H9 (cell line): Measurements from ENCODE around the gene NGFR. TPM values are rescaled to one million over a fixed set of nuclear protein-coding genes. Genes with fewer than 3 reads are reported as not detected.
A peak's percentile ranks its signal among the peaks of the same experiment; 100 is the strongest.

ENCODE experiments used
- DNase-seq: peaks from one replicate; pipeline ENCODE4 v3.0.0-alpha.2; 2017
- H2AFZ ChIP-seq: one replicate; pipeline ENCODE4 v1.6.1; 2013; ENCODE audit warnings: mild to moderate bottlenecking, low read length, control low read depth, moderate library complexity
- H2AK5ac ChIP-seq: 2 replicates; pipeline ENCODE4 v1.6.1; 2013; ENCODE audit warnings: low read length, control low read depth, mixed read lengths; ENCODE audit not compliant: insufficient read length
- H2BK120ac ChIP-seq: one replicate; pipeline ENCODE4 v1.6.1; 2013; ENCODE audit warnings: low read depth, mild to moderate bottlenecking, low read length, control low read depth, inconsistent platforms; ENCODE audit not compliant: poor library complexity, severe bottlenecking
- H2BK12ac ChIP-seq: 2 replicates; pipeline ENCODE4 v1.6.1; 2013; ENCODE audit warnings: low read length, control low read depth, mixed read lengths, low read depth; ENCODE audit not compliant: insufficient read length
- H2BK15ac ChIP-seq: 2 replicates; pipeline ENCODE4 v1.6.1; 2013; ENCODE audit warnings: low read depth, low read length, control low read depth
- H2BK20ac ChIP-seq: one replicate; pipeline ENCODE4 v1.6.1; 2013; ENCODE audit warnings: low read depth, mild to moderate bottlenecking, low read length, control low read depth, inconsistent platforms; ENCODE audit not compliant: poor library complexity, severe bottlenecking
- H2BK5ac ChIP-seq: 2 replicates; pipeline ENCODE4 v1.6.1; 2013; ENCODE audit warnings: low read length, control low read depth, mixed read lengths; ENCODE audit not compliant: insufficient read length
- H3K14ac ChIP-seq: 2 replicates; pipeline ENCODE4 v1.6.1; 2013; ENCODE audit warnings: low read length, control low read depth; ENCODE audit not compliant: insufficient read depth
- H3K18ac ChIP-seq: 2 replicates; pipeline ENCODE4 v1.6.1; 2013; ENCODE audit warnings: low read depth, mild to moderate bottlenecking, mixed read lengths, low read length, control low read depth; ENCODE audit not compliant: insufficient read length
- H3K23ac ChIP-seq: 2 replicates; pipeline ENCODE4 v1.6.1; 2013; ENCODE audit warnings: low read length, control low read depth, mixed read lengths, low read depth; ENCODE audit not compliant: insufficient read length
- H3K23me2 ChIP-seq: 2 replicates; pipeline ENCODE4 v1.6.1; 2013; ENCODE audit warnings: low read depth, mild to moderate bottlenecking, mixed read lengths, low read length, control low read depth; ENCODE audit not compliant: insufficient read length, poor library complexity, severe bottlenecking
- H3K27ac ChIP-seq: 2 replicates; pipeline ENCODE4 v1.5.1; 2013; ENCODE audit warnings: low read length, control low read depth, mixed read lengths, low read depth; ENCODE audit not compliant: insufficient read length
- H3K27me3 ChIP-seq: 2 replicates; pipeline ENCODE4 v1.6.1; 2013; ENCODE audit warnings: low read length, control low read depth, inconsistent platforms; ENCODE audit not compliant: insufficient read depth
- H3K4ac ChIP-seq: 2 replicates; pipeline ENCODE4 v1.6.1; 2013; ENCODE audit warnings: low read depth, mild to moderate bottlenecking, control low read depth, inconsistent platforms, low read length, moderate library complexity
- H3K4me1 ChIP-seq: 2 replicates; pipeline ENCODE4 v1.6.1; 2013; ENCODE audit warnings: low read length, control low read depth, inconsistent platforms; ENCODE audit not compliant: insufficient read depth
- H3K4me2 ChIP-seq: 2 replicates; pipeline ENCODE4 v1.6.1; 2013; ENCODE audit warnings: low read length, control low read depth, mixed read lengths; ENCODE audit not compliant: insufficient read length, insufficient read depth
- H3K56ac ChIP-seq: 2 replicates; pipeline ENCODE4 v1.6.1; 2013; ENCODE audit warnings: low read depth, mild to moderate bottlenecking, mixed read lengths, low read length, control low read depth; ENCODE audit not compliant: insufficient read length
- H3K79me1 ChIP-seq: 2 replicates; pipeline ENCODE4 v1.6.1; 2013; ENCODE audit warnings: low read depth, mild to moderate bottlenecking, moderate library complexity, low read length, control low read depth, inconsistent platforms; ENCODE audit not compliant: insufficient read depth, poor library complexity, severe bottlenecking
- H3K79me2 ChIP-seq: 2 replicates; pipeline ENCODE4 v1.6.1; 2013; ENCODE audit warnings: low read length, control low read depth, inconsistent platforms; ENCODE audit not compliant: insufficient read depth
- H3K9ac ChIP-seq: 2 replicates; pipeline ENCODE4 v1.6.1; 2013; ENCODE audit warnings: low read length, control low read depth, mixed read lengths; ENCODE audit not compliant: insufficient read length; ENCODE audit errors: extremely low read depth
- H3K9me3 ChIP-seq: one replicate; pipeline ENCODE4 v1.6.1; 2013; ENCODE audit warnings: low read depth, low read length, inconsistent platforms; ENCODE audit not compliant: control insufficient read depth
- H3T11ph ChIP-seq: one replicate; pipeline ENCODE4 v1.6.1; 2013; ENCODE audit warnings: mild to moderate bottlenecking, low read length, control low read depth, inconsistent platforms
- H4K20me1 ChIP-seq: one replicate; pipeline ENCODE4 v1.6.1; 2013; ENCODE audit not compliant: control insufficient read depth, insufficient read length, insufficient read depth
- H4K5ac ChIP-seq: 2 replicates; pipeline ENCODE4 v1.6.1; 2013; ENCODE audit warnings: low read depth, mild to moderate bottlenecking, mixed read lengths, low read length, control low read depth; ENCODE audit not compliant: insufficient read length
- H4K8ac ChIP-seq: replicated peaks from 2 replicates; pipeline ENCODE4 v1.6.1; 2013; ENCODE audit warnings: low read length, control low read depth, mixed read lengths, low read depth; ENCODE audit not compliant: insufficient read length
- H4K91ac ChIP-seq: 2 replicates; pipeline ENCODE4 v1.6.1; 2013; ENCODE audit warnings: low read depth, mild to moderate bottlenecking, moderate library complexity, mixed read lengths, low read length, control low read depth; ENCODE audit not compliant: insufficient read length
- H3K27ac Mint-ChIP-seq, 3 experiments: 2 replicates in 2 of 3; 3 replicates in 1 of 3; pipeline ENCODE4 v1.8.0; 2020 to 2021; ENCODE audit warnings: mixed read lengths in 3 of 3, mild to moderate bottlenecking in 1 of 3, moderate library complexity in 1 of 3
- H3K27me3 Mint-ChIP-seq: 2 replicates; pipeline ENCODE4 v1.8.0; 2021; ENCODE audit warnings: low read depth, mild to moderate bottlenecking, moderate library complexity, mixed read lengths
- H3K36me3 Mint-ChIP-seq, 3 experiments: 2 replicates in 2 of 3; 3 replicates in 1 of 3; pipeline ENCODE4 v1.8.0; 2020 to 2021; ENCODE audit warnings: low read depth in 3 of 3, mixed read lengths in 3 of 3; ENCODE audit not compliant: insufficient read depth in 1 of 3
- H3K4me1 Mint-ChIP-seq, 2 experiments: 2 replicates each; pipeline ENCODE4 v1.8.0; 2020; ENCODE audit warnings: mixed read lengths in 2 of 2
- H3K4me3 Mint-ChIP-seq, 2 experiments: 2 replicates in 1 of 2; 3 replicates in 1 of 2; pipeline ENCODE4 v1.8.0; 2020 to 2021; ENCODE audit warnings: mild to moderate bottlenecking in 2 of 2, mixed read lengths in 2 of 2, moderate library complexity in 1 of 2
- H3K9me3 Mint-ChIP-seq, 2 experiments: 2 replicates in 1 of 2; 3 replicates in 1 of 2; pipeline ENCODE4 v1.8.0; 2020; ENCODE audit warnings: mild to moderate bottlenecking in 2 of 2, mixed read lengths in 2 of 2, moderate library complexity in 1 of 2
- CTCF ChIP-seq: fragments of 200-600 bp; sonication (generic); conservative IDR thresholded peaks from 3 replicates; pipeline ENCODE4 v1.8.0; 2021; ENCODE audit warnings: antibody characterized with exemption, mild to moderate bottlenecking
- WGBS: extraction: QIAGEN DNeasy Blood & Tissue Kit; methylation state at CpG from one replicate; pipeline ENCODE4 v1.1.7; 2013; ENCODE audit warnings: missing lambda C conversion rate, low lambda C conversion rate, mixed read lengths; ENCODE audit not compliant: insufficient read length; ENCODE audit errors: extremely low coverage; 5-methylcytosine and 5-hydroxymethylcytosine counted together
- total RNA-seq: library from RNA; stranded (reverse); gene quantifications from 2 replicates; pipeline ENCODE4 v1.2.1, GENCODE V29; 2021

The NGFR gene
- total RNA-seq, 1 experiment from 2014 or later: 9.6 TPM

- H3K79me2 ChIP-seq: no peaks in the 10 kb centered on the region
- Mint-ChIP-seq H3K4me3 (no peak overlapping the region), H3K4me1 (peaks cover 10 to 14% of the 10 kb centered on the region in 2 experiments), H3K27me3 (peaks cover 17% of the 10 kb centered on the region), H3K27ac (no peak overlapping the region), H3K9me3 (no peaks in the 10 kb centered on the region), H3K36me3 (no peaks in the 10 kb centered on the region)
- H3K4me1 ChIP-seq: no peaks in the 10 kb centered on the region
- no peak overlapping the region for H3K14ac ChIP-seq
- no peaks in the 10 kb centered on the region for H3K79me1 ChIP-seq
- H2BK12ac ChIP-seq: no peak overlapping the region
- H2AK5ac ChIP-seq: no peak overlapping the region
- no peak overlapping the region for H3T11ph ChIP-seq
- WGBS: no CpG with 5 or more reads among the region's 30 CpGs
- no peaks in the 10 kb centered on the region for H4K20me1 ChIP-seq
- H4K91ac ChIP-seq: no peak overlapping the region
- H3K56ac ChIP-seq: no peak overlapping the region
- H2BK20ac ChIP-seq: no peak overlapping the region
- no peaks in the 10 kb centered on the region for H3K9me3 ChIP-seq
- H3K4ac ChIP-seq: no peak overlapping the region
- H3K9ac ChIP-seq: no peak overlapping the region
- H3K18ac ChIP-seq: no peak overlapping the region
- no peaks in the 10 kb centered on the region; the same call in 1 of the 2 replicates for H3K27me3 ChIP-seq
- no peak overlapping the region for H4K8ac ChIP-seq
- no peaks in the 10 kb centered on the region for H3K23me2 ChIP-seq
- no peak overlapping the region for H4K5ac ChIP-seq
- no peak overlapping the region for H2BK120ac ChIP-seq
- H3K23ac ChIP-seq: no peak overlapping the region
- peak; percentile 100 for TF ChIP-seq CTCF
- no peak overlapping the region for H2AFZ ChIP-seq
- peak; percentile 96 for DNase-seq
- no peak overlapping the region for H2BK15ac ChIP-seq
- no peak overlapping the region for H3K4me2 ChIP-seq
- no peak overlapping the region for H2BK5ac ChIP-seq
- no peak overlapping the region for H3K27ac ChIP-seq
Observed at GRCh38 chr17:49556223-49556943, 61.3 kb downstream of the NGFR start.
